HT-29 (cell line): Measurements from ENCODE around the gene ANKRD31. TPM values are rescaled to one million over a fixed set of nuclear protein-coding genes. Genes with fewer than 3 reads are reported as not detected.

Experiments
- DNase-seq: peaks from one replicate; pipeline ENCODE4 v3.0.0-alpha.2; 2015; ENCODE audit warnings: low spot score
- small RNA-seq: library from RNA; depleted of rRNA; stranded (forward); fragments of <200 nt; gene quantifications from one replicate; pipeline ENCODE3, GENCODE V24; 2014
- total RNA-seq: library from RNA; depleted of rRNA; stranded (reverse); fragments of >200 nt; shearing (Covaris generic); gene quantifications from 2 replicates; pipeline ENCODE4 v1.2.3, GENCODE V29; 2014; rRNA removed

Gene ANKRD31
- total RNA-seq, 1 experiment from 2014 or later: not detected

DNA sequence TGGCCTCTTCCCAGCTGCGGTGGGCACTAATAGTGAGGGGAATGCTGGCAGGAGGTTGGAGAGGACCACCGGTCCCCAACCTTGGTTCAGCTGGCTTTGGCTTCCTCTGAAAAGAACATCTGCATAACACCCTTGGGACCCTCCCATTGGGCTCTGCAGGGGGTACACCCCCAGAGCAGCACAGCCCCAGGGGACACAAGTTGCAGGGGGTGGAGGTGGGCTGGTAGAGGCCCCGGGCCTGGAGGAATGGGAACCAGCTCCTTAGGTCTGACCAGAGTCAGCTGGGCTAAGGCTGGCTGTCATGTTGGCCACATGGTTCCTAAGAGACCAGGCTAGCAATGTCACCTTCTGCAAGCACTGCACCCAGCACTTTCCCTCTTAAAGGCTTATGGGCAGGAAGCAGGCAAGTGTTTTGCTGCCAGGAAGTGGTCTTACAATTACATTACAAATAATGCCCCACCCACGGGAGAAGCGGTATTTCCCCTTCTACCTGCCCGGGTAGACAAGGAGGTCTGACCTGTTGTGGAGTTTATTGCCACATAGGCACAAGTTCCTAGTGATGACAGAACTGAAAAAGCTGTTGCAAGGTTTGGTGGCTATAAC lies 202.4 kb downstream of the ANKRD31 start:
- peak; percentile 69 for DNase-seq

DNA sequence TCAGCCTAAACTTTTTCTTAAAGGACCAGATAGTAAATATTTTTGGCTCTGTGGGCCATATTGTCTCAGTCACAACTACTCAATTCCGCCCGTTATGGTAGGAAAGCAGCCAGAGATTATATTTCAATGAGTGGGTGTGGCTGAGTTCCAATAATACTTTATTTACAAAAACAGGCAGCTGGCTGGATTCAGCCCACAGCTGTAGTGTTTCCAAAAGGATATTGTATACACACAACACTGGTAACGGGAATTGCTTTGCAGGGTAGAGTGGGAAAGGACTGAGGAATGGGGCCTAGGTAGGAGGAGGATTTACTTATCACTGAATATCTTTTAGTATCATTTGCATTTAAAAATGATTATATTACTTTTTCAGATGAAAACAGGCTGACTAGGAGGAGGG lies 205.3 kb downstream of the ANKRD31 start:
- no peak for DNase-seq

GRCh38 chr5:75028090-75028489 lies 208.6 kb downstream of the ANKRD31 start:
- no peak for DNase-seq

DNA sequence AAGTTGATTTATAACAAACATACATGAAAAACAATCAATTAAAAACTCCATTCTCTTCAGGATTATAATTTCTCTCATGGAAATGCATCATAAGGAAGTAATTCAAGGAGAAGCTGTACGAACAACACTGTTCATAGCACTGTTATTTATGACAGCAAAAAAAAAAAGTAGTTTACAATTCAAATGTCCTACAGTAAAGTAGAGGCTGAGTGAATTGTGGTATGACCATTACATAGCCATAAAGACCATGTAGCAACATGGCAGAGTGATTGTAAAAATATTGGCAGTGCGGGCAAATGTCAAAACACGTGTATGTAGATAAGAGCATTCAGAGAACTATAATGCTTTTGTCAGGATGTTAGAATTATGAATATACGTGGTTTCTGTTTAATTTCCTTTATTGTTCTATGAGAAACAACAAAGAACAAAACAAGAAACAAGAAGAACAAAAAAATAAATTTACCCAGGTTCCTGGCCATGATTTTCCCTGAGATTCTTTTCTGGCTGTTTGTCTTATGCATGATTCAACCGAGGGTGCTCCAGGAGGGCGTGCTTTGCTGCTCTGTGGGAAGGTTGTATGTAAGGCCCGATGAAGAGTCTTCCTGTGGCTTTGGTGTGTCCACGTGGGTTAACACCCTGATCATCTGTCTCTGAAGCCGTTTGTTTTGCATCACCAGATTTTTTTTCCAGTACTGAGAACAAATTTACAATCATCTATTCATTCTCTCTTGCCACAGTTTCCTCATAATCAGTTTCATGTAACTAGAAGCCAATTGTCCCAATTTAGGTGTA lies 213.1 kb downstream of the ANKRD31 start:
- no peak for DNase-seq

DNA sequence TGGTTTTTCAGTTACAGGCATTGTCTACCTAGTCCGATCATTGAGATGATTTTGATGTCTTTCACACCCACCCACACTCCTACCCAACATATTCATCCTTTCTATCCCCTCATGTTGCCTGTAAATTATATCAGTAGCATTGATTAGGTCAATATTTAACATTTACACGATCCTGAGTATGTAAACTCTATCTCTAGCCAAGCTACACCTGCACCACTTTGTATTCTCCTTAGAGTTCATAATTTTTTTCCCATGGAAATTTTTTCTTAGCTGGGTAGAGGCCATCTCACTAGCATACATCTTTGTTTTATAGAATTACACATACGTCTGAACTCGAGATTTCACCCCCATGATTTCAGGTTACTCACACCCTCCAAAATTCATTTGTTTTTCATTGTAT lies 214.9 kb downstream of the ANKRD31 start:
- DNase-seq: no peak

DNA sequence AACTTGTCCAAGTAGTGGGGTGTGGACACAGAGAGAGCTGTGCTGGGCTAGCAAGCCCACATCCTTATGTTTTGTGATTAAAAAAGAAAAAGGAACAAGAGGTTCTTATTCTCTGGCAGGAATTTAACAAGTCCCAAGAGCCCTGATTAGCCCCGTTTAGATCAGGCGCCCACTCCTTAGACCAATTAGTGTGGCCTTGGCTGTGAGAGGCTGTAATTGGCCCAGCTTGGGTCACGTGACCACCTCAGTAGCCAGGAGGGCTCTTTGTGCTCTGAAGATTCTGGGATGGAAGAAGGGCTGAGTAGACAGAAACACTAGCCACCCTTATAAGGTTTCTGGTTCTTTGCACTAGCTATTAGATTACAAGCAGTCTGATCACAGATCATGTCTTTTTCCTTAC lies 215.5 kb downstream of the ANKRD31 start:
- DNase-seq: no peak

GRCh38 chr5:75020016-75020656 lies 216.5 kb downstream of the ANKRD31 start:
- peak; percentile 26 for DNase-seq

DNA sequence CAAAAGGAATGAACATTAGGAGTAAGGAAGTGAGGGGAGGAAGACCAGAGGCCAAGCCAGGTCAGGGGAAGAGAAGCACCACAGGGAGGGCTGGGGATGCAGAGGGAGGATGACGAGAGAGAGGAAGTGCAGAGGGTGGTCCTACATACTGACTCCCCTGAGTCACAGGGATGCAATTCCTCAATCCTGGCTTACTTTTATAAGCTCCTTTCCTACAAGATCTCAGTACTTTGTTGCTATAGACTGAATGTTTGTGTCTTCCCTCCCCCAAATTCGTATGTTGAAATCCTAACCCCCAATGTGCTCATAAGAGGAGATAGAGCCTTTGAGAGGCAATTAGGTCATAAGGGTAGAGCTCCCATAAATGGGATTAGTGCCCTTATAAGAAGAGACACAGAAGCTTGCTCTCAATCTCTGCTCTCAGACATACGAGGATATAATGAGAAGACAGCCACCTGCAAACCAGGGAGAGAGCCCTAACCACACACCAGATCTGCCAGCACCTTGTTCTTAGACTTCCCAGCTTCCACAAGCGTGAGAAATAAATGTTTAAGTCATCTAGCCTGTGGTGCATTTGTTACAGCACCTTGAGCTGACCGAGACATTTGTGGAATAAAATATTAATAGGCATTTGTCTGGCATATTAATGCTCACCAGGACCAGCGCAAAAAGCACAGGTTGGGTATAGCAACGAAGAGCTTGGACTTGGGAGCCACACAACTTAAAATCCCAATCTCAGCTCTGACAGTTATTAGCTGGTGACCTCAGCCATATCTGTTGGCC lies 217.7 kb downstream of the ANKRD31 start:
- DNase-seq: no peak

Small RNAs within 50 kb of the gene (small RNA-seq; reads per million reads assigned to genes)
- gene SUMO2P5: not detected

Other genes starting within 250 kb of the ANKRD31 start
- gene GCNT4, start 184.3 kb downstream of the ANKRD31 start, total RNA-seq: not detected in 2 replicates
- 56.4 and 59.7 TPM in 2 replicates for gene HMGCR, start 100.3 kb upstream of the ANKRD31 start, total RNA-seq